ENCODE results near the gene PTPRO. TPM values are rescaled to one million over a fixed set of nuclear protein-coding genes. Genes with fewer than 3 reads are reported as not detected.

Gene PTPRO
- total and polyA plus RNA-seq, 4 donors, result 0.31 to 3.3 (median 1.1) TPM

DNA sequence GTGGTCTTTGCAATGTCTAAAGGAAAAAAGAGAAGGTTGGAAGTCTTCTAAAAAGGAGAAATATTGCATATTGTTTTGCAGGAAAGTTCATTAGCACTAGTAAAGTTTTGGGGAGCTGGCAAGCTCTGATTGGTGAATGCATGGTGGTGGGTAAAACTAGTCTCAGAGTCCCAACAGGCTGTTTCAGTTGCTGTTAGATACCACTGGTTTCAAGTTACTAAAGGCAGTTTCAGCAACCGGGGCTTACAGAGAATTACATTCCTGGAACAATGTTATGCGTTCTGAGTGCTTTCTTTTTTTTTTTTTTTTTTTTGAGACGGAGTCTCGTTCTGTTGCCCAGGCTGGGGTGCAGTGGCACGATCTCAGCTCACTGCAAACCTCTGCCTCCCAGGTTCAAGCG is 258.7 kb downstream of the PTPRO start:
- TF ChIP-seq FOXA1 (IDR thresholded peaks at IDR 0.05) (no peak), RAD21 (IDR thresholded peaks at IDR 0.05) (no peak), HNF4A (conservative IDR thresholded peaks at IDR 0.05) (no peak), NR2F2 (IDR thresholded peaks at IDR 0.05) (no peak), YY1 (IDR thresholded peaks at IDR 0.05) (no peak), GABPA (IDR thresholded peaks at IDR 0.05 in 1 of 2, conservative IDR thresholded peaks at IDR 0.05 in 1 of 2) (no peak), EGR1 (IDR thresholded peaks at IDR 0.05; ENCODE audit: low read depth in 2 of 2) (no peak), SP1 (IDR thresholded peaks at IDR 0.05) (no peak), HNF4G (IDR thresholded peaks at IDR 0.05) (no peak), FOXA2 (IDR thresholded peaks at IDR 0.05) (no peak), RXRA (IDR thresholded peaks at IDR 0.05) (no peak)
- TF ChIP-seq, protein P1, sequence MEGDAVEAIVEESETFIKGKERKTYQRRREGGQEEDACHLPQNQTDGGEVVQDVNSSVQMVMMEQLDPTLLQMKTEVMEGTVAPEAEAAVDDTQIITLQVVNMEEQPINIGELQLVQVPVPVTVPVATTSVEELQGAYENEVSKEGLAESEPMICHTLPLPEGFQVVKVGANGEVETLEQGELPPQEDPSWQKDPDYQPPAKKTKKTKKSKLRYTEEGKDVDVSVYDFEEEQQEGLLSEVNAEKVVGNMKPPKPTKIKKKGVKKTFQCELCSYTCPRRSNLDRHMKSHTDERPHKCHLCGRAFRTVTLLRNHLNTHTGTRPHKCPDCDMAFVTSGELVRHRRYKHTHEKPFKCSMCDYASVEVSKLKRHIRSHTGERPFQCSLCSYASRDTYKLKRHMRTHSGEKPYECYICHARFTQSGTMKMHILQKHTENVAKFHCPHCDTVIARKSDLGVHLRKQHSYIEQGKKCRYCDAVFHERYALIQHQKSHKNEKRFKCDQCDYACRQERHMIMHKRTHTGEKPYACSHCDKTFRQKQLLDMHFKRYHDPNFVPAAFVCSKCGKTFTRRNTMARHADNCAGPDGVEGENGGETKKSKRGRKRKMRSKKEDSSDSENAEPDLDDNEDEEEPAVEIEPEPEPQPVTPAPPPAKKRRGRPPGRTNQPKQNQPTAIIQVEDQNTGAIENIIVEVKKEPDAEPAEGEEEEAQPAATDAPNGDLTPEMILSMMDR (IDR thresholded peaks at IDR 0.05; ENCODE audit: low read depth, low read length, missing input control), result no peak
- TF ChIP-seq, protein P2, sequence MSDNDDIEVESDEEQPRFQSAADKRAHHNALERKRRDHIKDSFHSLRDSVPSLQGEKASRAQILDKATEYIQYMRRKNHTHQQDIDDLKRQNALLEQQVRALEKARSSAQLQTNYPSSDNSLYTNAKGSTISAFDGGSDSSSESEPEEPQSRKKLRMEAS (IDR thresholded peaks at IDR 0.05), result no peak
- TF ChIP-seq, protein P3, sequence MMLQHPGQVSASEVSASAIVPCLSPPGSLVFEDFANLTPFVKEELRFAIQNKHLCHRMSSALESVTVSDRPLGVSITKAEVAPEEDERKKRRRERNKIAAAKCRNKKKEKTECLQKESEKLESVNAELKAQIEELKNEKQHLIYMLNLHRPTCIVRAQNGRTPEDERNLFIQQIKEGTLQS (IDR thresholded peaks at IDR 0.05), result no peak
- TF ChIP-seq, protein P4, sequence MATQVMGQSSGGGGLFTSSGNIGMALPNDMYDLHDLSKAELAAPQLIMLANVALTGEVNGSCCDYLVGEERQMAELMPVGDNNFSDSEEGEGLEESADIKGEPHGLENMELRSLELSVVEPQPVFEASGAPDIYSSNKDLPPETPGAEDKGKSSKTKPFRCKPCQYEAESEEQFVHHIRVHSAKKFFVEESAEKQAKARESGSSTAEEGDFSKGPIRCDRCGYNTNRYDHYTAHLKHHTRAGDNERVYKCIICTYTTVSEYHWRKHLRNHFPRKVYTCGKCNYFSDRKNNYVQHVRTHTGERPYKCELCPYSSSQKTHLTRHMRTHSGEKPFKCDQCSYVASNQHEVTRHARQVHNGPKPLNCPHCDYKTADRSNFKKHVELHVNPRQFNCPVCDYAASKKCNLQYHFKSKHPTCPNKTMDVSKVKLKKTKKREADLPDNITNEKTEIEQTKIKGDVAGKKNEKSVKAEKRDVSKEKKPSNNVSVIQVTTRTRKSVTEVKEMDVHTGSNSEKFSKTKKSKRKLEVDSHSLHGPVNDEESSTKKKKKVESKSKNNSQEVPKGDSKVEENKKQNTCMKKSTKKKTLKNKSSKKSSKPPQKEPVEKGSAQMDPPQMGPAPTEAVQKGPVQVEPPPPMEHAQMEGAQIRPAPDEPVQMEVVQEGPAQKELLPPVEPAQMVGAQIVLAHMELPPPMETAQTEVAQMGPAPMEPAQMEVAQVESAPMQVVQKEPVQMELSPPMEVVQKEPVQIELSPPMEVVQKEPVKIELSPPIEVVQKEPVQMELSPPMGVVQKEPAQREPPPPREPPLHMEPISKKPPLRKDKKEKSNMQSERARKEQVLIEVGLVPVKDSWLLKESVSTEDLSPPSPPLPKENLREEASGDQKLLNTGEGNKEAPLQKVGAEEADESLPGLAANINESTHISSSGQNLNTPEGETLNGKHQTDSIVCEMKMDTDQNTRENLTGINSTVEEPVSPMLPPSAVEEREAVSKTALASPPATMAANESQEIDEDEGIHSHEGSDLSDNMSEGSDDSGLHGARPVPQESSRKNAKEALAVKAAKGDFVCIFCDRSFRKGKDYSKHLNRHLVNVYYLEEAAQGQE (IDR thresholded peaks at IDR 0.05), result no peak
- Histone ChIP-seq H3K27ac (ENCODE audit: low read depth in 1 of 2, low read length in 2 of 2) (no peak overlapping the region), H3K9ac (ENCODE audit: low read depth in 1 of 2, low read length in 2 of 2) (no peak overlapping the region), H3K36me3 (ENCODE audit: control insufficient read depth in 4 of 4, insufficient read depth in 3 of 4, low read depth in 1 of 4, low read length in 3 of 4) (no peaks in the 10 kb centered on the region), H3K27me3 (ENCODE audit: control insufficient read depth in 4 of 4, insufficient read depth in 4 of 4, low read length in 3 of 4) (no peaks in the 10 kb centered on the region), H3K4me3 (ENCODE audit: low read depth in 1 of 3, low read length in 3 of 3) (no peak overlapping the region), H3K9me3 (ENCODE audit: control insufficient read depth in 4 of 4, low read length in 3 of 4) (no peaks in the 10 kb centered on the region), H3K4me1 (ENCODE audit: control insufficient read depth in 4 of 4, insufficient read depth in 4 of 4, low read length in 3 of 4) (no peaks in the 10 kb centered on the region)
- WGBS, result 83% methylated on average over 6 of the region's 6 CpGs
- no peak for DNase-seq (ENCODE audit: low spot score)

DNA sequence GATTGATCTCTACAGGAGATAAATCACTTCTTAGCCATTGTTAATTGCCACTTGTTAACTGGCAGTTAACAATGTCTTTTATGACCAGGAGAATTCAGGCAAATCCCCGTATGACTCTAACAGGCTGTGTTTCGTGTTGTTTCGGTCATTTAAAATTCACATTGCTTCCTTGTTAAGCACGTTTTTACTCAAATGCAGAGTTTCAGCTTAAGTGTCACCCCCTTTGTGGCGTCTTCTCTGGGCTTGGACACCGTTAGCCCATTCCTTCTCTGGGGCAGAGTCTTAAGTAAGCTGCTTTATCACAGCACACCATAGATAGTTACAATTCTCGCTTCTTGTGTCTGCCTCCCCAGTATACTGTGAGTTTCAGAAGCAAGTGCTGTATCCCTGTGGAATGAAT is 261.5 kb downstream of the PTPRO start:
- Histone ChIP-seq H3K9ac (ENCODE audit: low read depth in 1 of 2, low read length in 2 of 2) (no peak overlapping the region), H3K9me3 (ENCODE audit: control insufficient read depth in 4 of 4, low read length in 3 of 4) (no peaks in the 10 kb centered on the region), H3K4me1 (ENCODE audit: control insufficient read depth in 4 of 4, insufficient read depth in 4 of 4, low read length in 3 of 4) (no peaks in the 10 kb centered on the region), H3K4me3 (ENCODE audit: low read depth in 1 of 3, low read length in 3 of 3) (no peak overlapping the region), H3K27ac (ENCODE audit: low read depth in 1 of 2, low read length in 2 of 2) (no peak overlapping the region), H3K27me3 (ENCODE audit: control insufficient read depth in 4 of 4, insufficient read depth in 4 of 4, low read length in 3 of 4) (no peaks in the 10 kb centered on the region), H3K36me3 (ENCODE audit: control insufficient read depth in 4 of 4, insufficient read depth in 3 of 4, low read depth in 1 of 4, low read length in 3 of 4) (no peaks in the 10 kb centered on the region)
- WGBS, result 73% methylated on average over 7 of the region's 7 CpGs
- TF ChIP-seq FOXA2 (IDR thresholded peaks at IDR 0.05) (no peak), RAD21 (IDR thresholded peaks at IDR 0.05) (no peak), JUND (IDR thresholded peaks at IDR 0.05) (no peak), EGR1 (IDR thresholded peaks at IDR 0.05; ENCODE audit: low read depth in 2 of 2) (no peak), SP1 (IDR thresholded peaks at IDR 0.05) (no peak), HNF4A (conservative IDR thresholded peaks at IDR 0.05) (no peak), TAF1 (conservative IDR thresholded peaks at IDR 0.05) (no peak), FOXA1 (IDR thresholded peaks at IDR 0.05) (no peak), RXRA (IDR thresholded peaks at IDR 0.05) (no peak)
- TF ChIP-seq, protein P2 (IDR thresholded peaks at IDR 0.05), result no peak
- TF ChIP-seq, protein P1 (IDR thresholded peaks at IDR 0.05; ENCODE audit: low read depth, low read length, missing input control), result no peak
- DNase-seq (ENCODE audit: low spot score), result no peak

Data from liver (tissue), 9 donors.